Measurements from ENCODE around the gene OR51B2.
A peak's percentile ranks its signal among the peaks of the same experiment; 100 is the strongest.

OR51B2 gene

DNA sequence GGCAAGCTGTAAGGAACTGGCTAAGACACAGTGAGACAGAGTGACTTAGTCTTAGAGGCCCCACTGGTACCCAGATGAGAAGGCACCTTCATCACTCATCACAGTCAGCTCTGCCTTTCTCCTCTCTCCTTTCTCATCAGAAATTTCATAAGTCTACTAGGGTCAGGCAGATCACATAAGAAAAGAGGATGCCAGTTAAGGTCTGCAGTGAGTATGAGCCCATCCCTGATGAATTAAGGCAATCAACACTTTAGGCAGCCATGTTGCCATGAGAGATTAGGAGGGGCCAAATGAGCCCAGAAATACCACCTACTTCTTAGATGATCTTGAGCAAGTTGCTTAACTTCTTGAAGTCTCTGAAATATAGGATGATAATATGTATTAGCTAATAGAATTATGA is 42.5 kb downstream of the OR51B2 start:
- no peak for DNase-seq

DNA sequence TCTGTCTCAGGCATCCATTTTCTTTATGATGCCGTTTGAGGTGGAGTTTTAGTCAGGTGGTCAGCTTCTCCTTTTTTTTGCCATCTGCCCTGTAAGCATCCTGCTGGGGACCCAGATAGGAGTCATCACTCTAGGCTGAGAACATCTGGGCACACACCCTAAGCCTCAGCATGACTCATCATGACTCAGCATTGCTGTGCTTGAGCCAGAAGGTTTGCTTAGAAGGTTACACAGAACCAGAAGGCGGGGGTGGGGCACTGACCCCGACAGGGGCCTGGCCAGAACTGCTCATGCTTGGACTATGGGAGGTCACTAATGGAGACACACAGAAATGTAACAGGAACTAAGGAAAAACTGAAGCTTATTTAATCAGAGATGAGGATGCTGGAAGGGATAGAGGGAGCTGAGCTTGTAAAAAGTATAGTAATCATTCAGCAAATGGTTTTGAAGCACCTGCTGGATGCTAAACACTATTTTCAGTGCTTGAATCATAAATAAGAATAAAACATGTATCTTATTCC is 43.5 kb downstream of the OR51B2 start:
- DNase-seq, result peak; percentile 81

DNA sequence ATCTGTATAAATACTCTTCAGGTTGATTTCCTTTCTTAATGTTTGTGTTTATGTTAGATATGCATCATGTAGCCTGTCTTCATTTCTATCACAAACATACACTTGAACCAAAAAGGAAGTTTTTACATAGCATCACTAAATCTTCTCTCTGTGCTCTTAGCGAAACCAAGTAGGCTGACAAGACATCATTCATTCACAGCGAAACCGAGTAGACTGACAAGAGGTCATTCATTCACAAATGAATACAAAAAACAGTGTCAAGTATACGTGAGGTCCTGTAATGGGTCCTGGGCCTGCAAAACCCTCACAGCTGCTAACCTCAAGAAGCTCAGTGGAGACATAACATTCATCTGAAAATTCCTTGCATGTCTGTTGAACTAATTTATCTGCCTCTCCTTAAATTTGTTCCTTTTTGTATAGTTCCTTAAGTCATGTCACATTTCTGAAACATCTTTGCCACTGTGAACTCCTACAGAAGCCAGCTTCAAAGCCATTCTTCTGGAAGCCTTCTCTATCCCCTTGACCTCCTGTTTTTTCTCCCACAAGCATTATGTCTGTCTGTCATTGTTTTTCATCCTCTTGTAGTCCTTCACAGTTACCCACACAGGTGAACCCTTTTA is 44.5 kb downstream of the OR51B2 start:
- no peak for DNase-seq

DNA sequence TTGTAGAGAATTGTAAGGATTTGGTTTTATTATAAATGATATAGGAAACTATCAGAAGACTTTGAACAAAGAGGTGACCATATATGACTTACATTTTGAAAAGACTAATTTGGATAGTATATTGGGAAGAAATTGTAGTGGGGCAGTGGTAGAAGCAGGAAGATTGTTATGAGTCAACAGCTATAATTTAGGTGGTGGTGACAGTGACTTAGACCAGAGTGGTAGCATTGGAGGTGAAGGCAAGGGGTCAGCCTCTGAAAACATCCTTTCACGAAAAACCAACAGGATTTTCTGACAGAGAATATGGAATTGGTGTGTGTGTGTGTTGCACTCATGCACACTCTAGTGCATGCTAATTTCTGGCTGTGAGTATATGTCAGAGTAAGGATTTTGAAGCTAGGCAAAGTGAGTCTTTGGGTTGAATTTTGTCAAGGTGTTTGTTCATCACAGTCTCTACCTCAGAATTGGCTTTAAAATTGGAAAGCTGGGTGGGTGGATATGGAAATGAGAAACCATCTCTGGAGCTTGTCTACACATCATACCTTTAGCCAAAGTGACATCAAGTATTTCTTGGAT is 46.2 kb downstream of the OR51B2 start:
- DNase-seq, result no peak

DNA sequence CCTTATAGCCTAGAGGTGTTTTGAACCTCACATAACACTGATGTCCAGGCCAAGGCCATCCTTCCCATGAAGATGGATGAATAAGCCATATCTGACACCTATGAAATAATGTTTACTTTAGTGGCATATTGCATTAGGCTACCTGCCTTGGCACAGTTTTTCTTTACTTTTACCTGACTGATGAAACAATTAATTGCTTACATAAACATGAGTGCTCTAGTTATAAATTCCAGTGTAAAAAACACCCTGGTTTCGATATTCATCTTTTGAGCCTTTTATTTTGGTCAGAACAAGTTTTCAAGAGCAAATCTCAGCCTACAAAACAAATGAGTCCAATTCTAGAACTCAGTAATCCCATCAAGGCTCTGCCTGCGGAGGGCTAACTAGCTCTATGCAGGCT is 47.4 kb downstream of the OR51B2 start:
- no peak for DNase-seq

DNA sequence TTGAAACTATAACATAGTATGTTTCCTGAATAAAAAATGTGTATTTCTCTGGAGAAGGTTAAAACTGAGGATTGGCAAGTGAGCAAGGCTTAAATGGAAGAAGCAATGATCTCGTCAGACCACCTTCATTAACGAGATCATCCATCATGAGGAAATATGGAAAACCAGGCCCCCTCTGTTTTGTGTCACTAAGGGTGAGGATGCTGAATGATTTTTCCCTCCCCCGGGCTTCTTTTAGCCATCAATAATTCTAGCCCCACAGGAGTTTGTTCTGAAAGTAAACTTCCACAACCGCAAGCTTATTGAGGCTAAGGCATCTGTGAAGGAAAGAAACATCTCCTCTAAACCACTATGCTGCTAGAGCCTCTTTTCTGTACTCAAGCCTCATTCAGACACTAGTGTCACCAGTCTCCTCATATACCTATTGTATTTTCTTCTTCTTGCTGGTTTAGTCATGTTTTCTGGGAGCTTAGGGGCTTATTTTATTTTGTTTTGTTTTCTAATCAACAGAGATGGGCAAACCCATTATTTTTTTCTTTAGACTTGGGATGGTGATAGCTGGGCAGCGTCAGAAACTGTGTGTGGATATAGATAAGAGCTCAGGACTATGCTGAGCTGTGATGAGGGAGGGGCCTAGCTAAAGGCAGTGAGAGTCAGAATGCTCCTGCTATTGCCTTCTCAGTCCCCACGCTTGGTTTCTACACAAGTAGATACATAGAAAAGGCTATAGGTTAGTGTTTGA is 48.6 kb downstream of the OR51B2 start:
- no peak for DNase-seq

DNA sequence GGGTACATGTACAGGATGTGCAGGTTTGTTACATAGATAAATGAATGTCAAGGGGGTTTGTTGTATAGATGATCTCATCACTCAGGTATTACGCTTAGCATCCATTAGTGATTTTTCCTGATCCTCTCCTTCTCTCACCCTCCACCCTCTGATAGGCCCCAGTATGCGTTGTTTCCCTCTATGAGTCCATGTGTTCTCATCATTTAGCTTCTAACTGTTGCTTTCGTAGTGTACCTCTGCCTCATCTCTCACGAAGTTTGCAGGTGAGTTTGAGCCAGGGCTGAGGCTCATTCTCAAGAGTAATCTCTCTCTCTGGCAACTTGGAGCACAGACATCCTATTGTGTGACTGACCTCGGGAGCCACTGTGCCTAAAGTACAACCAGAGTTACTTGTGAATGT is 49.7 kb downstream of the OR51B2 start:
- no peak for DNase-seq
